ENCODE measurements around the gene PECR. TPM values are rescaled to one million over a fixed set of nuclear protein-coding genes. Genes with fewer than 3 reads are reported as not detected.
A peak's percentile ranks its signal among the peaks of the same experiment; 100 is the strongest.

Gene PECR
- total and polyA plus RNA-seq, 2 of the 13 experiments (the other 11 are each of a cell fraction or from before 2014, with no cell fraction given) = 151 to 153 TPM

- DNase-seq (ENCODE audit: low spot score) = no peak
- Histone ChIP-seq H3K4me1 (ENCODE audit: insufficient read depth, low read length) (peaks cover 59% of the 10 kb centered on the region), H3K9ac (ENCODE audit: insufficient read depth, low read depth, low read length) (peak overlapping the region; percentile 68; the same call in 1 of the 2 replicates), H3K27me3 (ENCODE audit: control insufficient read depth in 1 of 2, insufficient read depth in 2 of 2, low read length in 2 of 2) (no peaks in the 10 kb centered on the region; a peak in 2 of 5 replicates), H3K4me3 (replicated peaks in 1 of 3; ENCODE audit: insufficient read depth in 1 of 3, low read depth in 2 of 3, low read length in 3 of 3) (peak overlapping the region in 2 of 3 experiments; percentile 45 to 100; a peak in 2 of 6 replicates), H3K36me3 (replicated peaks in 1 of 2; ENCODE audit: control insufficient read depth in 1 of 2, insufficient read depth in 2 of 2, low read length in 2 of 2) (no peaks in the 10 kb centered on the region; a peak in 1 of 5 replicates), H2AFZ (ENCODE audit: low read length) (no peak overlapping the region), H3K4me2 (ENCODE audit: low read depth, low read length) (peak overlapping the region; percentile 97), H4K20me1 (ENCODE audit: insufficient read depth, low read length) (no peaks in the 10 kb centered on the region), H3K9me3 (ENCODE audit: low read length) (no peaks in the 10 kb centered on the region), H3K79me2 (ENCODE audit: insufficient read depth, low read length) (peaks cover 32% of the 10 kb centered on the region), H3K27ac (ENCODE audit: extremely low read length, insufficient read depth, low read length) (peak overlapping the region; percentile 67)
- 76% methylated on average over 3 of the region's 3 CpGs for WGBS (ENCODE audit: low lambda C conversion rate)
- ATAC-seq = no peak
- CTCF ChIA-PET (ENCODE audit: low intra/inter-chr PET ratio, low total read pairs) = no interaction called here
- POLR2A ChIA-PET = interaction anchor here (1.2 to 5.3 kb wide), 5 partner anchors 8 to 30 kb away, joined by 3 to 131 read pairs (median 7); partner anchors contain the start of gene XRCC5
- no peak for FAIRE-seq
- BruUV-seq (replicated peaks) = no TSS peak
- in situ Hi-C loops (cut with HindIII; ENCODE audit: extremely low pct_ligation_motif_present, low pct_unique_long_range_greater_than_20kb) = no loop called here
- intact Hi-C loops (cut with micrococcal nuclease; ENCODE audit: unreplicated experiment) = loop anchor here (1.0 kb wide), 2 partner anchors 21 to 25 kb away; partner anchors contain the start of gene XRCC5
- no peak for TF ChIP-seq ONECUT2 (CRISPR knock-in tag; IDR thresholded peaks at IDR 0.05)
- TF ChIP-seq SOX5 (CRISPR knock-in tag; IDR thresholded peaks at IDR 0.05; ENCODE audit: borderline replicate concordance) = no peak
- no peak for TF ChIP-seq RCOR2 (CRISPR knock-in tag; IDR thresholded peaks at IDR 0.05)
- no peak for TF ChIP-seq PLRG1 (conservative IDR thresholded peaks at IDR 0.05)
- TF ChIP-seq ZNF17 (CRISPR knock-in tag; IDR thresholded peaks at IDR 0.05) = no peak
- TF ChIP-seq DNMT3B (CRISPR knock-in tag; conservative IDR thresholded peaks at IDR 0.05) = no peak
- no peak for TF ChIP-seq FOXM1 (CRISPR knock-in tag; IDR thresholded peaks at IDR 0.05)
- no peak for TF ChIP-seq TCF7L2 (IDR thresholded peaks at IDR 0.05; ENCODE audit: low read depth, low read length)
- no peak for TF ChIP-seq CHD4 (IDR thresholded peaks at IDR 0.05; ENCODE audit: borderline replicate concordance, low read length)
- no peak for TF ChIP-seq BATF2 (CRISPR knock-in tag; IDR thresholded peaks at IDR 0.05)
- TF ChIP-seq ZNF383 (CRISPR knock-in tag; IDR thresholded peaks at IDR 0.05; ENCODE audit: borderline replicate concordance) = no peak
- TF ChIP-seq NFIB (CRISPR knock-in tag; IDR thresholded peaks at IDR 0.05; ENCODE audit: borderline replicate concordance) = no peak
- TF ChIP-seq EHMT2 (IDR thresholded peaks at IDR 0.05; ENCODE audit: borderline replicate concordance, low read depth, low read length) = no peak
- TF ChIP-seq KMT2A (CRISPR knock-in tag; IDR thresholded peaks at IDR 0.05) = no peak
- no peak for TF ChIP-seq YY1 (IDR thresholded peaks at IDR 0.05; ENCODE audit: insufficient read depth, insufficient replicate concordance, low read depth, low read length)
- no peak for TF ChIP-seq ZNF432 (CRISPR knock-in tag; IDR thresholded peaks at IDR 0.05; ENCODE audit: borderline replicate concordance)
- TF ChIP-seq MYPOP (CRISPR knock-in tag; IDR thresholded peaks at IDR 0.05) = no peak
These were observed 2.9 kb upstream of the PECR start for GRCh38 chr2:216084547-216084946.
